OCI-LY7 (cell line): Measurements from ENCODE around the gene TEX14. TPM values are rescaled to one million over a fixed set of nuclear protein-coding genes. Genes with fewer than 3 reads are reported as not detected.
"Not testable (repeated sequence)": the region's sequence is repeated elsewhere in the genome, so short reads cannot be mapped to it uniquely, and the experiment has no call there.

Source experiments
- BruUV-seq: library from RNA; stranded (reverse); fragments of 400-500 nt; replicated peaks from 2 replicates; lab custom pipeline; 2021; lab: Mats Ljungman, UMichigan
- CTCF ChIA-PET: fragments of 300-600 bp; sonication (Branson Sonifier 250); formaldehyde crosslinking; loops from one replicate; lab custom pipeline; 2022; ENCODE audit warnings: antibody characterized with exemption; ENCODE audit not compliant: unreplicated experiment; lab: Charles Lee
- POLR2A ChIA-PET: fragments of 300-600 bp; sonication (Branson Sonifier 250); formaldehyde crosslinking; loops from one replicate; lab custom pipeline; 2022; ENCODE audit warnings: antibody characterized with exemption; lab: Charles Lee
- DNase-seq: peaks from one replicate; pipeline ENCODE4 v3.0.0-alpha.2; 2015; ENCODE audit warnings: low spot score
- H2AFZ ChIP-seq: fragments of 200-600 bp; sonication (generic), shearing (Covaris generic); 2 replicates; pipeline ENCODE4 v1.6.1; 2014; ENCODE audit warnings: mild to moderate bottlenecking, antibody characterized with exemption, low read length, moderate library complexity
- H3K27ac ChIP-seq: fragments of 200-600 bp; sonication (generic); 2 replicates; pipeline ENCODE4 v1.5.1; 2014; ENCODE audit warnings: mixed run types, low read depth, mild to moderate bottlenecking, moderate library complexity, low read length, inconsistent platforms; ENCODE audit not compliant: poor library complexity, severe bottlenecking
- H3K36me3 ChIP-seq: fragments of 200-600 bp; sonication (generic); 2 replicates; pipeline ENCODE4 v1.6.1; 2014; ENCODE audit warnings: mild to moderate bottlenecking, antibody characterized with exemption, low read length, moderate library complexity, mixed read lengths; ENCODE audit not compliant: insufficient read depth
- H3K4me1 ChIP-seq: fragments of 200-600 bp; sonication (generic); 2 replicates; pipeline ENCODE4 v1.5.1; 2014; ENCODE audit warnings: mild to moderate bottlenecking, low read length; ENCODE audit not compliant: insufficient read depth, poor library complexity, severe bottlenecking
- H3K4me2 ChIP-seq: fragments of 200-600 bp; sonication (generic); 2 replicates; pipeline ENCODE4 v1.6.1; 2014; ENCODE audit warnings: mild to moderate bottlenecking, low read length
- H3K4me3 ChIP-seq: fragments of 200-600 bp; sonication (generic); 2 replicates; pipeline ENCODE4 v1.5.1; 2014; ENCODE audit warnings: mild to moderate bottlenecking, low read depth, low read length; ENCODE audit not compliant: poor library complexity, severe bottlenecking
- H3K79me2 ChIP-seq: fragments of 200-600 bp; sonication (generic); 2 replicates; pipeline ENCODE4 v1.6.1; 2016; ENCODE audit warnings: low read depth, mild to moderate bottlenecking, low read length, moderate library complexity, mixed read lengths; ENCODE audit not compliant: insufficient read depth
- H3K9me2 ChIP-seq: fragments of 200-600 bp; sonication (generic); 2 replicates; pipeline ENCODE4 v1.6.1; 2016; ENCODE audit warnings: mild to moderate bottlenecking, low read length, mixed read lengths; ENCODE audit not compliant: insufficient read depth
- H3K9me3 ChIP-seq: fragments of 200-600 bp; sonication (generic); 2 replicates; pipeline ENCODE4 v1.6.1; 2014; ENCODE audit warnings: mild to moderate bottlenecking, mixed run types, low read length, mixed read lengths
- H4K20me1 ChIP-seq: fragments of 200-600 bp; sonication (generic); 2 replicates; pipeline ENCODE4 v1.6.1; 2014; ENCODE audit warnings: mild to moderate bottlenecking, antibody characterized with exemption, low read length, moderate library complexity, mixed read lengths; ENCODE audit not compliant: insufficient read depth
- EZH2phosphoT487 ChIP-seq: fragments of 200-600 bp; sonication (generic); IDR thresholded peaks from 2 replicates; pipeline ENCODE4 v1.6.1; 2018; ENCODE audit warnings: low read depth, borderline replicate concordance, mild to moderate bottlenecking, mixed run types, antibody characterized with exemption, low read length, moderate library complexity, mixed read lengths
- intact Hi-C: fragments of 100-400 bp; cut with micrococcal nuclease; formaldehyde crosslinking; loops from one replicate; pipeline ENCODE4 v1.10.0; 2022; ENCODE audit not compliant: unreplicated experiment
- total RNA-seq, 2 experiments: library from RNA; depleted of rRNA in 1 of 2; stranded (reverse); fragments of >200 nt in 1 of 2; shearing (Covaris generic) in 1 of 2; gene quantifications; 2 replicates each; pipeline ENCODE4 v1.2.3, GENCODE V29; 2014 to 2022
- TF ChIP-seq, protein P1 (sequence below): fragments of 200-600 bp; sonication (generic); conservative IDR thresholded peaks from 2 replicates; pipeline ENCODE4 v1.5.1; 2014; ENCODE audit warnings: mild to moderate bottlenecking, antibody characterized with exemption, low read length, moderate library complexity, mixed read lengths

Gene TEX14
- total RNA-seq, 2 experiments from 2014 or later: 0.69 to 2.3 TPM

DNA sequence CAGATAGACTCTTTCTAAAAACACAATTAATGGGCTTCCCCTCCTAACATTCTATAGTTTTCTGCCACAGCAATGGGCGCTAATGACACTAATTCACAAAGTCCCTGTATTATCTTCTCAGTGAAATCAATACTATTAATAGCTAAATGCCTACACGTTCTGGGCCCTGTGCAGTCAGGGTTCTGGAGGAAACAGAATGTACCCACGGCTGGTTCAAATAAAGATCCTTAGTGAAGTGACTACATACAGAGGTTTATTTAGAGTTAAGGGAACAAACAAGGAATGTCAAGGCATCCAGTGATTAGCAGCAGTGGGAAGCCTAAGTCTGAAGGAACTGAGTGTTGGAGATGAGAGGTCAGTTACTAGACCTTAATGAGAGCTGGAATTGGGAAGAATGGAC is 133.9 kb downstream of the TEX14 start:
- H3K9me3 ChIP-seq: no peaks in the 10 kb centered on the region
- H3K4me3 ChIP-seq: no peak overlapping the region
- H2AFZ ChIP-seq: no peak overlapping the region
- H3K27ac ChIP-seq: no peak overlapping the region
- H4K20me1 ChIP-seq: no peaks in the 10 kb centered on the region
- peaks cover 46% of the 10 kb centered on the region for H3K4me1 ChIP-seq
- no peaks in the 10 kb centered on the region for H3K9me2 ChIP-seq
- DNase-seq: no peak
- H3K79me2 ChIP-seq: no peaks in the 10 kb centered on the region
- POLR2A ChIA-PET: no interaction called here
- intact Hi-C loops: no loop called here
- CTCF ChIA-PET: no interaction called here
- no peaks in the 10 kb centered on the region for H3K36me3 ChIP-seq
- TF ChIP-seq, protein P1, sequence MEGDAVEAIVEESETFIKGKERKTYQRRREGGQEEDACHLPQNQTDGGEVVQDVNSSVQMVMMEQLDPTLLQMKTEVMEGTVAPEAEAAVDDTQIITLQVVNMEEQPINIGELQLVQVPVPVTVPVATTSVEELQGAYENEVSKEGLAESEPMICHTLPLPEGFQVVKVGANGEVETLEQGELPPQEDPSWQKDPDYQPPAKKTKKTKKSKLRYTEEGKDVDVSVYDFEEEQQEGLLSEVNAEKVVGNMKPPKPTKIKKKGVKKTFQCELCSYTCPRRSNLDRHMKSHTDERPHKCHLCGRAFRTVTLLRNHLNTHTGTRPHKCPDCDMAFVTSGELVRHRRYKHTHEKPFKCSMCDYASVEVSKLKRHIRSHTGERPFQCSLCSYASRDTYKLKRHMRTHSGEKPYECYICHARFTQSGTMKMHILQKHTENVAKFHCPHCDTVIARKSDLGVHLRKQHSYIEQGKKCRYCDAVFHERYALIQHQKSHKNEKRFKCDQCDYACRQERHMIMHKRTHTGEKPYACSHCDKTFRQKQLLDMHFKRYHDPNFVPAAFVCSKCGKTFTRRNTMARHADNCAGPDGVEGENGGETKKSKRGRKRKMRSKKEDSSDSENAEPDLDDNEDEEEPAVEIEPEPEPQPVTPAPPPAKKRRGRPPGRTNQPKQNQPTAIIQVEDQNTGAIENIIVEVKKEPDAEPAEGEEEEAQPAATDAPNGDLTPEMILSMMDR: no peak
- no peak for TF ChIP-seq EZH2phosphoT487
- no peak overlapping the region for H3K4me2 ChIP-seq
- BruUV-seq: no TSS peak

DNA sequence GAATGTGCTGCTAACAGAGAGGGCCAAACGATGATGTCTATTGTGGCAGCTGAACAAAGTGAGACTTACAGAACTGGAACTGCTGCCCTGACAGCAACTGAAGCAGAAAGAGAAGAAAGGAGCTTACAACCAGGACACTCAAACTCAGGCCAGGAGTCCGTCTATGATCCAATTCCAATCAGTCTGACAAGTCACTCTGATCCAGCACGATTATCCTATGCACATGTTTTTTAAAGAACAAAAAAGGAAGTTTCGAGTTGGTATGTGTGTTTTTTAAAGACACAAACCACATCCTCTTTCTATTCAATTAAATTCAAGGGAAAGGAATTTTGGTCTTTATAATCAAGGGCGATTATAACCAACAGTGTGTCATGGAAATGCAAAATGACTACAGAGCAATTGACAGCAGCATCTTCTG is 135.0 kb downstream of the TEX14 start:
- CTCF ChIA-PET: no interaction called here

DNA sequence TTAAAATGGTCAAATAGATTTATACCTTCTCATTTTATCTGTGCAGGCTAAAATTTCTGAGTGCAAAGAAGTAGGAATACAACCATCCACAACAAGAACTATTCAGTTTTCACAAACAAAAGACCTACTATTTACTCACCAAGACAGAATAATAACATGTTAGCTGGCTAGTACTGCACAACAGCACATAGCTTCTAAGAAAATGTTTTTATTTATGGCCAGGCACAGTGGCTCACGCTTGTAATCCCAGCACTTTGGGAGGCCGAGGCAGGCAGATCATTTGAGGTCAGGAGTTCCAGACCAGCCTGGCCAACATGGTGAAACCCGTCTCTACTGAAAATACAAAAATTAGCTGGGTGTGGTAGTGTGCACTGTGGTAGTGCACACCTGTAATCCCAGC is 136.7 kb downstream of the TEX14 start:
- POLR2A ChIA-PET, H3K9me2 ChIP-seq, BruUV-seq, H3K27ac ChIP-seq, intact Hi-C loops, CTCF ChIA-PET, H4K20me1 ChIP-seq, H3K79me2 ChIP-seq, H3K4me3 ChIP-seq, H3K36me3 ChIP-seq, H3K9me3 ChIP-seq, DNase-seq: not testable (repeated sequence)
- Histone ChIP-seq H3K4me1 (peaks cover 30% of the 10 kb centered on the region), H3K4me2 (peak overlapping the region; percentile 4), H2AFZ (peak overlapping the region; percentile 64; the same call in 1 of the 2 replicates)

More for the DNA sequence above, 135.0 kb downstream of the TEX14 start:
- POLR2A ChIA-PET: interaction anchor here (0.8 to 1.0 kb wide), 2 partner anchors 12 to 75 kb away, joined by 4 to 5 read pairs; no protein-coding TSS in a partner anchor
- Histone ChIP-seq H3K4me2 (peak overlapping the region; percentile 69), H3K4me3 (peak overlapping the region; percentile 40), H3K27ac (peak overlapping the region; percentile 49), H3K79me2 (no peaks in the 10 kb centered on the region), H3K9me2 (no peaks in the 10 kb centered on the region), H3K36me3 (no peaks in the 10 kb centered on the region), H3K9me3 (no peaks in the 10 kb centered on the region), H3K4me1 (peaks cover 37% of the 10 kb centered on the region), H4K20me1 (no peaks in the 10 kb centered on the region), H2AFZ (peak overlapping the region; percentile 72; the same call in 1 of the 2 replicates)
- BruUV-seq: no TSS peak
- intact Hi-C loops: no loop called here
- no peak for TF ChIP-seq EZH2phosphoT487
- TF ChIP-seq, protein P1: no peak
- DNase-seq: peak; percentile 54
